Measurements from ENCODE around the gene ITK.
"Not testable (repeated sequence)": the region's sequence is repeated elsewhere in the genome, so short reads cannot be mapped to it uniquely, and the experiment has no call there.

Gene ITK

GRCh38 chr5:157244704-157245103, 64.1 kb downstream of the ITK start:
- in situ Hi-C loops (cut with HindIII; ENCODE audit: low sequenced_read_pairs) = not testable (repeated sequence)

GRCh38 chr5:157245476-157245875, 64.8 kb downstream of the ITK start:
- in situ Hi-C loops (cut with HindIII; ENCODE audit: low sequenced_read_pairs) = no loop called here

GRCh38 chr5:157245886-157246285, 65.2 kb downstream of the ITK start:
- in situ Hi-C loops (cut with HindIII; ENCODE audit: low sequenced_read_pairs) = no loop called here

- in situ Hi-C loops (cut with HindIII; ENCODE audit: low sequenced_read_pairs) = no loop called here
Observed at GRCh38 chr5:157247267-157247666, 66.6 kb downstream of the ITK start.

DNA sequence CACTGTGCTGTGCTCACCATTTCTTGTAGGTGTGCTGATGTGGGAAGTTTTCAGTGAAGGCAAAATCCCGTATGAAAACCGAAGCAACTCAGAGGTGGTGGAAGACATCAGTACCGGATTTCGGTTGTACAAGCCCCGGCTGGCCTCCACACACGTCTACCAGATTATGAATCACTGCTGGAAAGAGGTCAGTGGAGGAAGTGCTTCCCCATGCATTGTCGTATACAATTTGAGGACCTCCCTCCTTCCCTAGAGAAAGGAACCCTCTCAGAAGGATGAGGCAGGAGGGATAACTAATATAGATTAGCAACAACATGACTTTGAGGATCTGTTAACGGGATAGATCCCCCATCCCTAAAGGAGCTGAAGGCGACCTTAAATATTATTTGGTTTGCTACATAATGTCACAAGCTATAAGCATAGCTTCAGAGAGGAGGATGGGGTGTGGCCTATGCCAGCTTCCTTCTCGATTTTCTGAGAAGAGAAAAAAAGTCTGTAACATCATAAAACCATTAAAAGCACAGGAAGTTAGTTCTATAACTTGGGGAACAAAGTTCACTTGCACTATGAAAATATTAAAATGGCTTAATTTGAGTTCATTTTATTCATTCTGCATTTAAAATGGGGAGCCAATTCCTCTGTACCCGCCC, 68.3 kb downstream of the ITK start:
- in situ Hi-C loops (cut with HindIII; ENCODE audit: low sequenced_read_pairs) = no loop called here

DNA sequence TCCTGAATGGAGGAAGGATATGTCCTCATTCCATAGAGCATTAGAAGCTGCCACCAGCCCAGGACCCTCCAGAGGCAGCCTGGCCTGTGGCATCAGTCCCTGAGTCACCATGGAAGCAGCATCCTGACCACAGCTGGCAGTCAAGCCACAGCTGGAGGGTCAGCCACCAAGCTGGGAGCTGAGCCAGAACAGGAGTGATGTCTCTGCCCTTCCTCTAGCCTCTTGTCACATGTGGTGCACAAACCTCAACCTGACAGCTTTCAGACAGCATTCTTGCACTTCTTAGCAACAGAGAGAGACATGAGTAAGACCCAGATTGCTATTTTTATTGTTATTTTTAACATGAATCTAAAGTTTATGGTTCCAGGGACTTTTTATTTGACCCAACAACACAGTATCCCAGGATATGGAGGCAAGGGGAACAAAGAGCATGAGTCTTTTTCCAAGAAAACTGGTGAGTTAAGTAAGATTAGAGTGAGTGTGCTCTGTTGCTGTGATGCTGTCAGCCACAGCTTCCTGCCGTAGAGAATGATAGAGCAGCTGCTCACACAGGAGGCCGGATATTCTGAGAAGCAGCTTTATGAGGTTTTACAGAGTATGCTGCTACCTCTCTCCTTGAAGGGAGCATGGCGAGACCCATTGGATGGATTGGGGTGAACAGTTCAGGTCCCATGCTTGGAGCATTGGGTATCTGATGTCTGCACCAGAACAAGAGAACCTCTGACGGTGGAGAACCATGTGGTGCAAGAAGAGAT, 72.2 kb downstream of the ITK start:
- in situ Hi-C loops (cut with HindIII; ENCODE audit: low sequenced_read_pairs) = no loop called here

DNA sequence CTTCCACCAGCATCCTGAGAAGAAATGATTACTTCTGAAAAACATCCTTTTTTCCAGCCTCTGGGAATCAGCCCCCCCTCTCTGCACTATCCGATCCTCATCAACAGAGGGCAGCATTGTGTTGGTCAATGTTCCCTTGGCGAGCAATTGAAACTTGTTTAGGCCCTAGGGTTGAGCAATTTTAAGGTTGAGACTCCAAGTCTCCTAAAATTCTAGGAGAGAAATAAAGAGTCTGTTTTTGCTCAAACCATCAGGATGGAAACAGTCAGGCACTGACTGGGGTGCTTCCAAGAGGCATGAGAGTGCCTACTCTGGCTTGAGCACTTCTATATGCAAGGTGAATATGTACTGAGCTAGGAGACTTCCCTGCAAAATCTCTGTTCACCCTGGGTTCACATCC, 72.9 kb downstream of the ITK start:
- in situ Hi-C loops (cut with HindIII; ENCODE audit: low sequenced_read_pairs) = no loop called here

DNA sequence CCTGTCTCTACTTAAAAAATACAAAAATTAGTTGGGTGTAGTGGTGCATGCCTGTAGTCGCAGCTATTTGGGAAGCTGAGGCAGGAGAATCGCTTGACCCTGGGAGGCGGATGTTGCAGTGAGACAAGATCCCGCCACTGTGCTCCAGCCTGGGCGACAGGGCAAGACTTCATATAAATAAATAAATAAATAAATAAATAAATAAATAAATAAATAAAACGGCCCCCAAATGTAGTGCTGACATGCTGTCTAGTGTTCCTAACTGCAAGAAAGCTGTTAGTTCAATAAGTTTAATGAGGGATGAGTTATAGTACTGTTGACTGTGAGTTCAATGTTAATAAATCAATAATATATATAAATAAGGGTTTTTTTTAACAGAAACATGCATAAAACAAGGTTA, 77.8 kb downstream of the ITK start:
- in situ Hi-C loops (cut with HindIII; ENCODE audit: low sequenced_read_pairs) = no loop called here

DNA sequence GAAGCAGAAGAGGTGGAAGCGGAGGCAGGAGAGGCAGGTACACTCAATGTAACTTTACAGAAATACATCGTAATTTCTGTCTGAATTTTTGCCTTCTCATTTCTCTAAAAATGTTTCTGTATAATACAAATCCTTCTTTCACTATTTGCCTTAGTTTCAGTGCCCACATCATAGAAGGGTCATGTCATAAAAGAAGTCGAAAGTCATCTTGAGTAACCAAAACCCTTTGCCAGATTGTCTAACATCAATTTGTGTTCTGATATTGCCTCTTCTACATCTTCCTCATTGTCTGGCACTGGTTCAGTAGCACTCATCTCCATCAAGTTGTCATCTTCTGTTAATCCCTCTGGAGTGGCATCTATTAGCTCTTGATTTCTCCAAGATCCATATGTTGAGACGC, 79.1 kb downstream of the ITK start:
- in situ Hi-C loops (cut with HindIII; ENCODE audit: low sequenced_read_pairs) = no loop called here

- in situ Hi-C loops (cut with HindIII; ENCODE audit: low sequenced_read_pairs) = no loop called here
Observed at GRCh38 chr5:157263496-157264090, 83.0 kb downstream of the ITK start.

DNA sequence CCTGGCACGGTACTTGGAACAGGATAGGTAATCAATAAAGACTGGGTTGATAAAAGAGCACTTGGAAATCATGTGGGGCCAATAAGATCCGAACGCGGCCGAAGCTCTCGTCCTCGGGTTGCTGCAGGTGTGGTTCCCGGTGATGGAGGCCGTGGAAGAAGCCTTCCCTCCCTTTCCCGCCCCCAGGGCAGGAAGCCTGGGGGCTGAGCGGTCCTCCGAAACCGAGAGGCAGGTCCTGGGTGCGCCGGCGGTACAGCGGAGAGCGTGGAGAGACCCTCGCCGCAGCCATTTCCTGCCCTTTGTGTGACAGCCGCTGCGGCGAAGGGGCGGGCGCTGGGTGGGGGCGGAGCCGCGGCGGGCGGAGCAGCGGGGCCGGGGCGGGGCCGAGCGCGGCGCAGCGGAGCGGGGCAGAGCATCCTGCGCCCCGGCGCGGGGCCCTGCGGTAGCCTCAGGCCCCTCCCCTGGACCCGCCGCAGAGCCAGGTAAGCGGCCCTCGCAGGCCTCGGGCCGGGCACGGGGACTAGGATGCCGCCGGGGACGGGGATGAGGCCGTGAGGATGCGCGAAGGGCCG, 85.2 kb downstream of the ITK start, which contains the start of gene CYFIP2:
TSS of gene CYFIP2 (plus strand) at position 410 of the 572 bp plus-strand sequence. CDS start 19,239 bp downstream, outside the sequence.
- in situ Hi-C loops (cut with HindIII; ENCODE audit: low sequenced_read_pairs) = no loop called here

DNA sequence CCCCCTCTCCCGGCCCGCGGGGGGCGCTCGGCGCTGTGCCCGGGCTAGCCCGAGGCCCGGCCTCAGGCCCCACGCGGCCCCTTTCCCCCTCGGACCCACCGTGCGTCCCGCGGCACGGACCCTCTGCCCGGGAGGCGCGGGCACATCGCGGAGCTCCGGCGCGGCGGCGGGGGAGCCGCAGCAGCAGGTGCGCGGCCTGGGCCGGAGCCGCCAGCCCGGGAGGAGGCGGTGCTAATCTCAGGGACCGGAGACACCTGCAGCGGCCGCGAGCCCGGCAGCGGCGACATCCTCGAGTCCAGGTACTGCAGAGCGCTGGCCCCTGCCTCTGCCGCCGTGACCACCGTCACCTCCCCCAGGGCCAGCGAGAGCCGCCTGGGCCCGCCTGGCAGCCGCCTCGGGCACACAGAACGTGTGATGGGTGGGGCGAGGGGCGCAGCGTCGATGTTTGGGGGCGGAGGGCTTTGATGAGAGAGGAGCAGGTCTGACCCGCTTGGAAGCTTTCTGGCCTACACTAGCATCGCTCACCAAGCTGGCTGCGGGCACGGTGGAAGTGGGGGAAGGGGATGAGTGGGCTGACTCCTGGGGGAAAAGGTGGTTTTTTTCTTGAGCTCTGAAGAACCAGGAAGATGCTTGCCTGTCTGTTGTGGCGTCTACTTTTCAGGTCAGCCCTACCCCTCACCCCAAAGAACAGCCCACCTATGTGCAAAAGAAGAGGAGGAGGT, 85.8 kb downstream of the ITK start:
- in situ Hi-C loops (cut with HindIII; ENCODE audit: low sequenced_read_pairs) = no loop called here

DNA sequence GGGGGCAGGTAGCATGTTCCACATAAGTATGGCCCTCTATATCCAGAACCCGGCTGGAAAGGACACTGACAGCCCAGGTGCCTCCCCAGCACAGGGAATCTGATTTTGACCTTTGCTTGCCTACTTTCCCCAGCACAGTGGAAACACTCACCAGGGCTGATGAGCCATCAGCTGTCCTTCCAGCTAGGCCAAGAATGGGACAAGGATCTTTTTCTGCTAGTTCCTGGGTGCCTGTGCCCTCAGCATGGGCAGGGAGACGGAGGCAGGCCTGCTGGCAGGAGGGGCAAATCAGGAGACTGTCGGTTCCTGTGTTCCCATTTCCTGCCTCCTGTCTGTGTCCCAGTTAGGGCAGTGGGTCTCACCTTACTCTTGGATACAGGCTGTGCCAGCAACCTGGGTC, 86.4 kb downstream of the ITK start:
- in situ Hi-C loops (cut with HindIII; ENCODE audit: low sequenced_read_pairs) = no loop called here

- in situ Hi-C loops (cut with HindIII; ENCODE audit: low sequenced_read_pairs) = no loop called here
Observed at GRCh38 chr5:157267761-157268480, 87.3 kb downstream of the ITK start.

DNA sequence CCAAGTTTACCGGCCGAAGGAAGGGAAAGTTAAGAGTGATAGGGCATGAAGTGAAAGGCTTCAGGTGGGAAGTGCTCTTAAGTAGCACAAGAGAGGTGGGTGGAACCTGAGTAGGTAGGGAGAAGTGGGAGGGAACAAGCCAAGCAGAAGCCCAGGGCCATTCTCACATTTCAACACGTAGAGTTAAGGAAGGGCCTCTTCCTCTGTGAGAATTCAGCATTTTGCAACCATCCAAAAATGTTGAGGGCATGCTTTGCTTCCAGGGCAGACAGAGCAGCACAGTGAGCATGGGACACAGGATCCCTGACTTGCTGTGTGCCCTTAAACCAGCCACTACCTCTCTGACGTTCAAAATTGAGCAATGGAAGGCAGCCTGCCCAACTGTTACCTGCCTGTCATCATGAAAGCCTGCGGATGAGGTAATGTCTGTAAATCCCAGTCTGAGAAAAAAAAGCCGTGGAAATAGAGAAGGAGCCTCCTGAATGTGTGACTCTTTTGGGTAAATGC, 88.6 kb downstream of the ITK start:
- in situ Hi-C loops (cut with HindIII; ENCODE audit: low sequenced_read_pairs) = no loop called here

DNA sequence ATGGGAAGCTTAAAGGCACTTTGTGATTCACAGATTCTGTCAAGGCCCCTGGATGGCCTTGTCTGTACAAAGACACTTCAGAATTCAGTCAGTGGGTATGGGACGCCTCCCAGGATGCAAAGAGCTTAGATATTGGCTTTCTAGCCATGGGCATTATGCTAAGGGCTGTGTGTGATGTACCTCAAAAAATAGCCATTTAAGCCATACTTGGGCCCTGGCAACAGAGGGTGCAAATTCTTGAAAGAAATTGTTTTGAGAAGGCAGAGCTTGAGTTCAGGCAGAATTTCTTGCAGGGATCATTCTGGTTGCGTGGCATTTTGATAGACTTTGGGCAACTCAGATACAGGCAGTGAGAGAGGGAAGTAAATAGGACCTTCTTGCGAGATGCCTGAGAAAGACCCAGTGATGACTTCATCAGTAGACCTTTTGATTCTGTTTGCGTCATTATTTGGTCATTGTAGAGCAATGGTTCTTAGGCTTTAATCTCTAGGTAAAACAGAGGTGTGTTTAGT, 89.2 kb downstream of the ITK start:
- in situ Hi-C loops (cut with HindIII; ENCODE audit: low sequenced_read_pairs) = no loop called here

- in situ Hi-C loops (cut with HindIII; ENCODE audit: low sequenced_read_pairs) = no loop called here
Observed at GRCh38 chr5:157270771-157271170, 90.1 kb downstream of the ITK start.

DNA sequence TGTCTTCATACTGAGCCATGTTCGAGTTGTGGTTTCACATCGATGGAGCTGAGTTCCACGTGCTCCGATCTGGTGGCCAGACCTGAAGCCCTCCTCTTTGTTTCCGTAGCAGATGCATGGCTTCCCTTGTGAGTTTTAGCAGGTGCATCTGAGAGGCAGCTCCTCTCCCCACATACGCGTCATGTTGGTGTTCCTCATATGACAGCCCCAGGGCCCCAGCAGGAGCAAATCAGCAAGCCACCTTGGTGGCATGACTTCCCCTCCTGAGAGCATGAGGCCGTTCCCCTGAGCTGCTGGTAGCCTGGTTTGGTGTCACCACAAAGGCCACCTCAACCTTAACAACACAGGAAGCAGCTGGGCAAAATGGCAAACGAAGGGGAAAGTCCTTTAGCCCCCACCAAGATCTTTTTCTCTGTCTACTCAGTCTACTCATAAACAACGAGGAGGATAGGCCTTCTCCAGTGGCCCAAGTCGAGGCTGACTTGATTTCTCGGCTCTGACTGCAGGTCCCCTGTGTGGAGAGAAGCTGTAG, 91.2 kb downstream of the ITK start:
- in situ Hi-C loops (cut with HindIII; ENCODE audit: low sequenced_read_pairs) = no loop called here

DNA sequence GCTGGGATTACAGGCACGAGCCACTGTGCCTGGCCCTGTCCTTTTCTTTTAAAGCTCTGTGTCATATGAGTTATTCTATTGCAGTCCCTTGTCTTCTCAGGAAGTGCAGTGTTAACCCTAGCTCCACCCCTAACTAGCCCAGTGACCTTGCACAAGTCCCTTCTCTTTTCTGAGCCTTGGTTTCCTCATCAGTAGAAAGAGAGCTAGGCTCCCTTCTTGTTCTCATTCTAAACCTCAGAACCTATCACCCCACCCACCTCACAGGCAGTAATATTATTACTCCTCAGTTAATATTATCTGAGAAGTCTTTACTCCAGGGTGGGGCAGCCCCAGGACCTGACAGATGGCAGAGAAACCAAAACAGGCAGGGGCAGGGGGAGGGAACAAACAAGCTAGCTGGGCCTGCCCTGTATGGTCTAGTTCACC, 92.5 kb downstream of the ITK start:
- in situ Hi-C loops (cut with HindIII; ENCODE audit: low sequenced_read_pairs) = no loop called here

GRCh38 chr5:157275403-157275802, 94.8 kb downstream of the ITK start:
- in situ Hi-C loops (cut with HindIII; ENCODE audit: low sequenced_read_pairs) = no loop called here

Measured in DLD1 (cell line).